ENCODE data around the gene KCNQ4.

GRCh38 chr1:40834968-40835545 lies 51.5 kb downstream of the KCNQ4 start:
- TF ChIP-seq POLR2AphosphoS5 (IDR thresholded peaks at IDR 0.05; ENCODE audit: low read depth, low read length) (no peak), POLR2A (IDR thresholded peaks at IDR 0.05; ENCODE audit: low read depth, low read length) (no peak), TAF1 (IDR thresholded peaks at IDR 0.05; ENCODE audit: low read depth, low read length) (no peak), SPI1 (IDR thresholded peaks at IDR 0.05; ENCODE audit: low read depth, low read length) (no peak), POU2F2 (IDR thresholded peaks at IDR 0.05; ENCODE audit: low read depth, low read length) (no peak), PAX5 (IDR thresholded peaks at IDR 0.05; ENCODE audit: insufficient read depth, low read length, severe bottlenecking) (no peak)
